ENCODE measurements around the gene NEO1. TPM values are rescaled to one million over a fixed set of nuclear protein-coding genes. Genes with fewer than 3 reads are reported as not detected.

NEO1 gene
- total RNA-seq, 2 donors from 2014 or later, result 129 to 202 TPM

DNA sequence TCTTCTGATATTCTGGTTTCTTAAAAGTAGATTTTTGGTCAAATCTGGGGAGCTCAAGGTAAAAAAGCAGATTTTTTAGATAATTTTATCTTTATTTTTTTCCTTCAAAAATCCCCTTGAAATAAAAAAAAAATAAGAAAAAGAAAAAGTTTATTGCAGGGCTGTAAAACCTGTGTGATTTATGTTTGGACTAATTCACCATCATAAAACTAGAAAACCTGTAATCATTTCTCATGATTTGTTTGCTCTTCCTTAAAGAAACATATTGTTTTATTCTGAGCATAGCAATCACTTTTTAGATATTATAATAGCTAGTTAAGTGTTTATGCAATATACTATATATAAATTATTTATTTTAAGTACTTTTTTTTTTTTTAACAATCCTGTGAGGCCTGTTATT, 68.0 kb downstream of the NEO1 start:
- ATAC-seq, result peak; percentile 85
- DNase-seq, result no peak
- intact Hi-C loops (cut with DNase I, micrococcal nuclease), result no loop called here

DNA sequence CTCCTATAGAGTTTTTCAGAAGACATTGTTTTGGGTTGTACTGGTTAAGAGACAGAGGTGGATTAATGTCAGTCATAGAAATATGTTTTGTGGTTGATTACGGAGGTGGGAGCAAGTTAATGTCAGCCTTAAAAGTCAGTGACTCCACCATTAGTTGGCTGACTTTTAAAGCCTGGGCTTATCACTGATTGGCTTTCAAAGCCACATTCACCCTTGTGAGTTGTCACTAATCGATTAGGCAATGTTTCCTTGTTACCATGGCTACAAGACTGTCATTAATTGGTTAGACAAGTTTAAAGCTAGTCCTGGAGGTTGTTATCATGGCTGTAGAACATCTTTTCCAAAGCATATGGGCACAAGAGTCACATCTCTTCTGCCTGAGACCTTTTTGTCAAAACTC, 73.0 kb downstream of the NEO1 start:
- ATAC-seq, result no peak
- no peak for DNase-seq
- intact Hi-C loops (cut with DNase I, micrococcal nuclease), result no loop called here

DNA sequence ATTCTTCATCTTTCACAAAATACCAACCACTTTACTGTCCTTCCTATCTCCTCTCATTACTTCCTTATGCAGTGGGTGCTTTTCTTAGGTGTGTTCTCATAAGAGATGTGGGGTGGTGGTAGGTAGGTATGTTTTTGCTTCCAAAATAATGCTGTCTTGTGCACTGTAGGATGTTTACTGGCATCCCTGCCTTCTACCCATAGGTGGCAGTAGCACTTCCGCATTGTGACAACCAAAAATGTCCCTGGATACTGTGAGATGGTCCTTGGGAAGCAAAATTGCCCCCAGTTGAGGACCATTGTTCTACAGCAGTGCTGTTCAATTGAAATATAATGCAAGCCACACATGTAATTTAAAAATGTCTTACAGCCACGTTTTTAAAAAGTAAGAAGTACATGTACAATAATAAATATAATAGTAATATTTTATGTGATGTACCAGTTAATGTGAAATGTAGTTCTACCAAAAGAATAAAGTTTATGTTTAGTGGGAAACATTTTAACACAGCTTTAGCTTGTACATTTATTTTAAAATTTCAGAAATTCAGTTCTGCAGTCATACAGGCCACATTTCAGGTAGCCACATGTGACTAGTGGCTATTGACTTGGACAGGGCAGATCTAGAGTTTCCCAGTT, 75.2 kb downstream of the NEO1 start:
- peak; percentile 68 for ATAC-seq
- intact Hi-C loops (cut with DNase I, micrococcal nuclease), result no loop called here
- no peak for DNase-seq

DNA sequence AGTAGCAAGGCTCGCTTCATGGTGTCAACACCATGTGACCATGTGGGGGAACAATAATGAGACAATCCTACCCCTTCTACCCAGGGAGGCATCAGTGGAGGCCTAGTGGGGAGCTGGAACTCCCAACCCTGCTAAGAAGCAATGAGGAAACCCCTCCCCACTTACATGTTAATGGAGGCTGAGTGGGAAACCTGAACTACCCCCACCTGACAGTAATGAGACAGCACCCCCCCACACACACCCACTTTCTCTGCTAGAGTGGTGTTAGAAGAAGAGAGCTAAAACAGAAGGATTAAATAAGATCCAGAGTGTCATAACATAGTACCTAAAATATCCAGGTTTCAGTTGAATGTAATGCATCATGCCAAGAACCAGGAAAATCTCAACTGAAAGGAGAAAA, 78.6 kb downstream of the NEO1 start:
- intact Hi-C loops (cut with DNase I, micrococcal nuclease), result no loop called here
- ATAC-seq (no peak), DNase-seq (no peak)

DNA sequence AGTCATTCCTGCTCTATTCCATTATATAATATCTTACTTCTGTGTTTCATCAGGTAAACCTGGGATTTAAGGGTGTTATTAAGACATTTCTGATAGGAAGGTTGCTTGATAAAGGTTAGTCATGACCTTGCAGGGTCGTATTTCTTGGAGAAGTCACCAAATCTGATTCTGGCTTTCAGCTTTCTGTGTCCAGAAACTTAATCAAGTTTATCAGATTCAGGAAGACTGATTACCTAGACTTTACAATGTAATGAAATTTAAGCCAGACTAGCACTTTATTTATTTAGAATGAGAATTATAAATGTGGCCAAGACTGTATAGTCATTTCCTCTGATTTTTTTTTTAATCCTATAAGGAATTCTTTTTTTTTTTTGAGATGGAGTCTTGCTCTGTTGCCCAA, 81.9 kb downstream of the NEO1 start:
- intact Hi-C loops (cut with DNase I, micrococcal nuclease), result no loop called here
- DNase-seq, result no peak
- no peak for ATAC-seq

DNA sequence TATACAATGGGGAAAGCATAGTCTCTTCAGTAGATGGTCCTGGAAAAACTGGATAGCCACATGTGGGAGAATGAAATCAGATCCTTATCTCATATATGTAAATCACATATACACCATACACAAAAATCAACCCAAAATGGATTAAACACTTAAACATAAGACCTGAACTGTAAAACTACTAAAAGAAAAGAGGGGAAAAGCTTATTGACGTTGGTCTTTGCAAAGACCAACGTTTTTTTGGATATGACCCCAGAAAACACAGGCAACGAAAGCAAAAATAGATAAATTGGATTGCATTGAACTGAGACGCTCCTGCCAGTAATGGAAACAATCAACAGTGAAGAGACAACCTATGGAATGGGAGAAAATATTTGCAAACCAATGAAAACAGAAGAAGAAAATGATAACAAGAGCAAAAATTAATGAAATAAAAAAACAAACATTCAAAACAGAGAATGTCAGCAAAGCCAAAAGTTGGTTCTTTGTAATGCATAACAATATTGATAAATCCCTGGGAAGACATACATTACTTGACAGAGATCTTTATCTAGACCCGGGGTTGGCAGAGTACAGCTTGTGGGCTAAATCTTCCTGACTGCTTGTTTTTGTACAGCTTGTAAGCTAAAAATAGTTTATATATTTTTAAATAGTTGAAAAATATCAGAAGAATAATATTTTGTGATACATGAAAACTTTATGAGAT, 86.9 kb downstream of the NEO1 start:
- intact Hi-C loops (cut with DNase I, micrococcal nuclease), result no loop called here
- no peak for ATAC-seq

DNA sequence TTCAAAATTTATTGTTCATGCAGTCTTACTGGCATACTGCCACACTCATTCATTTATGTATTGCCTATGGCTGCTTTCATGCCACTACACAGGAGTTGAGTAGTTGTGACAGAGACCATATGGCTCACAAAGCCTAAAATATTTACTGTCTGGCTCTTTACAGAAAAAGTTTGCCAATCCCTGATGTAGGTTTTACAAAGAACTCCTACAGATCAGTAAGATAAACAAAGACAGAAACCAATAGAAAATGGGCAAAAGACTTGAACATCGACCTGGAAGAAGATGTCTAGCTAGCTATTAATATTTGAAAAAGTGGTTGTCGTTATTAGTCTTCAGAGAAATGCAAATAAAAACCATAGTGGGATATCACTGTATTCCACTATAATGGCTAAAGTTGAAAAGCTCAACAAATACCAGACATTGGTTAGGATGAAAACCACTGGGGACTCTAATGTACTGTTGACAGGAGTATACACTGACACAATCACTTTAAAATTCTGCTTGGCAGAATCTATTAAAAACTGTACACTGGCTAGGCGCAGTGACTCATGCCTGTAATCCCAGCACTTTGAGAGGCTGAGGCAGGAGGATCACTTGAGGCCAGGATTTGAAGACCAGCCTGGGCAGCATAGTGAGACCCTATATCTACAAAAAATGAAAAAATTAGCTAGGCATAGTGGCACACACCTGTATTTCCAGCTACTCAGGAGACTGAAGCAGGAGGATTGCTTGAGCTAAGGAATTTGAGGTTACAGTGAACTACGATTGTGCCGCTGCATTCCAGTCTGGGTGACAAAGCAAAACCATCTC, 87.7 kb downstream of the NEO1 start:
- ATAC-seq (no peak), DNase-seq (no peak)
- intact Hi-C loops (cut with DNase I, micrococcal nuclease), result no loop called here

More for the DNA sequence above, 86.9 kb downstream of the NEO1 start:
- no peak for DNase-seq

DNA sequence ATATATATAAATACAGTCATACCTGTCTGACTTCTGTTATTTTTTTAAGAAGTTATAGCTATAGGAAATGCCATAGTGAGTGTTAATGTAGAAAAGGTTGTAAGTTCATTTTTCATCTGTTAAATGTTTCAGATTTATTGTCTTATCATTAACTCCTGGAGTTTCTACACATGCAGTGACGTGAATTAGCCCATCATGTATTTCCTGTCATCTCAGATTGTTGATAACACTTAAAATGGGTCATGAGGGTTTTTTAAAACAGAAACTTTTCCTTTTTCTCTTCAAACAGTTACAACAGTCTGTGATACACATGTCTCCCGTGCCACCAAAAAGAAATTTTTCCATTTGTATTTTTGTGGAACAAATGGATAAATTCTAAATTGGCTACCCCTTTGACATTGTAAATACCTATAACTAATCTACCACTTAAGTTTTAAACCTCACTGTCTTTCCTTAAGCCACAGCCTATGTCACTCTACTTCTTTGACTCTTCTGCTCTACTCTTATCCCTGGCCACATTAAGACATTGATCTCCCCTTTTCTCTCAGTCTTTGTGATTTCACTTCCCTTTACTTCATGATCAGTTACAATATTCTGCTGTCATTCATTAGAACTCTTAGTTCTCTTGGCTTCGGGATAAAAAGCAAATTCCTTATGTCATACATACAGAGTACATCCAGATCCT, 89.1 kb downstream of the NEO1 start:
- no peak for DNase-seq

DNA sequence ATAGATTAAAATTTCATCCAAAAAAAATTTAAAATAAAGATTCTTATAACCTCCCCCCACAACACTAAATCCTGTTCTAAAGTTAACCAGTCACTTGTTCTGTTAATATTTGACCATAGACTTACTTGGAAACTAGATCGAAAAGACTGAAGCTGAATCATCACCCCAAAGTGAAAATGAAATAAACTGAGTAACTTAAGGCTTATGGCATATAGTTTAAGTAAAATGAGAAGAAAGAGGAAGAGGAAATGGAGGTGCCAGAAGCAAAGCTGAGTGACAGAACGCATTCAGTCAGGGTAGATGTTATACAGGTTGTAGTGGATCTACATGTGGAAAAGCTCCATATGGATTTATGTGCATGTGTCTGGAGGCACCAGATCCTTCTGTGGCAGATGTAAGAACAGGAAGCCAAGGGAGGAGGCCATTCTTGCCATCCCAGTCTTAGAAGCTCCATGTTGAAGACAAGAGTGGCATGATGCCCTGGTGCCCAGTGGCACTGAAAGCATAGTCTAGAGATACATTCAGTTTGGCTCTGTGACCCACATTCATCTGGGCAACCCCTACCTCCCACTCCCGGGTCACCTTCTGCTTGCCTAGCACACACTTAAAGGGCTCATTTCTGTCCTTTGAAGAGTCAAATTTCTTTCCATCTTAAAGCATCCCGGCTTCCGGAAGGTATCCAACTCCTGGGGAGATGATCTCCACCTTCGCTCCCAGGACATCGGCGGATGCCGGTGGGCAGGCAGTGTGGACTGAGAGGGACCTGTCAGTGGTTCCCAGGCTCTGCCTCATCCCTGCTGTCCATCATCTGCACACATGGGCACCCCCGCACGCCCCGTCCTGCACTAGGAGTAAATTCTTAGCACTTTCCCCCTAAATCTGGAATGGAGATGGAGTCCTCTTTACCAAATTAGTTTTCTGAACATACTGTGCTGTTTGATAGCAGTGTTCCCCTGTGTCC, 90.8 kb downstream of the NEO1 start:
- ATAC-seq, result peak; percentile 46

More for the DNA sequence above, 89.1 kb downstream of the NEO1 start:
- no peak for ATAC-seq
- intact Hi-C loops (cut with DNase I, micrococcal nuclease), result no loop called here

DNA sequence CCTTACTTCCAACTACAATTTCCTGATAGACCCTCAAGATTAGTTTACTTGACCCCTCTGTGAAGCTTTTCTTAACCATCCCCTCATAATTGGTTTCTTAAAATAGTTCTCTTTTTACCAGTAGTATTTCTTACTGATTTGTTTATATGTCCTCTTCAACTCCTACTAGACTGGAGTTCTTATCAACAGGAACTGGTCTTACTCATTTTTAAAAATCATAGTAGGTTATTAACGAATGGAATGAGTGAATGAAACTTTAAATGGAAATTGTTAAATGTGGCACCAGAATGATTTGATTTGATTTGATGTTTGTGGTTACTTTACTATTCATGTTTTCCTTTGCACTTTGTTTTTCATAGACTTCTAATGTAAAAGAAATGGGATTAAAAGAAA, 91.5 kb downstream of the NEO1 start:
- intact Hi-C loops (cut with DNase I, micrococcal nuclease), result no loop called here

More for the DNA sequence above, 90.8 kb downstream of the NEO1 start:
- DNase-seq, result no peak
- intact Hi-C loops (cut with DNase I, micrococcal nuclease), result no loop called here

DNA sequence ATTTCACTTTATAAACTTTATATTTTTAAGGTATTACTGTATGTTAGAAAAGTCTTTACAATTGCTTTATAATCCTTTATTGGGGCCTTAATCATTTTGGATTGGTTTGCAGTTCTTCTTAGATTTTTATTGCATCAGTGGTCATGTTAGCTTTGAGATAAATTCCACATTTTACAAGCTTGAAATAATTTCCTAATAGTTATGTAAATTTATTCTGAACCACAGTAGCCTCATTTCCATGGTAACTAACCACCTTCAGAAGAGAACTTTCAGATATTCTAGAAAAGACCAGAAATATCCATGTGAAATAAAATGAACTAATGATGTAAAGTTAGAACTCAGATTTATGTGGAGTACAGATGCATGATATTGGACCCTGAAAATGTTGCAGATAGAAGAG, 94.2 kb downstream of the NEO1 start:
- DNase-seq, result no peak
- no peak for ATAC-seq
- intact Hi-C loops (cut with DNase I, micrococcal nuclease), result no loop called here

More for the DNA sequence above, 91.5 kb downstream of the NEO1 start:
- ATAC-seq (no peak), DNase-seq (no peak)

DNA sequence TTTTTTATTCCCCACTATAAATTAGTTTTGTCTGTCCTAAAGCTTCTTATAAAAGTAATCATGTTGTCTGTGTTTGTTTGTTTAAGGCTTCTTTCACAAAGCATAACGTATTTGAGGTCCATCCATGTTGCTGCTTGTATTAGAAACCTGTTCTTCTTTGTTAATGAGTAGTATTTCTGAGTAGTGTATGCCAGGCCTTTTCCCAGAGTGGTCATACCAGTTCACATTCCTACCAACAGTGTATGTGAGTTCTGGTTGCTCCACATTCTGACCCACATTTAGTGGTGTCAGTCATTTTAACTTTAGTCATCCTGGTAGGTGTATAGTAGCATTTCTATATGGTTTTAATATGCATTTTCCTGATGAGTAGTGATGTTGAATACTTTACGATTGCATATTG, 98.6 kb downstream of the NEO1 start:
- intact Hi-C loops (cut with DNase I, micrococcal nuclease), result no loop called here
- ATAC-seq, result no peak
- DNase-seq, result no peak

DNA sequence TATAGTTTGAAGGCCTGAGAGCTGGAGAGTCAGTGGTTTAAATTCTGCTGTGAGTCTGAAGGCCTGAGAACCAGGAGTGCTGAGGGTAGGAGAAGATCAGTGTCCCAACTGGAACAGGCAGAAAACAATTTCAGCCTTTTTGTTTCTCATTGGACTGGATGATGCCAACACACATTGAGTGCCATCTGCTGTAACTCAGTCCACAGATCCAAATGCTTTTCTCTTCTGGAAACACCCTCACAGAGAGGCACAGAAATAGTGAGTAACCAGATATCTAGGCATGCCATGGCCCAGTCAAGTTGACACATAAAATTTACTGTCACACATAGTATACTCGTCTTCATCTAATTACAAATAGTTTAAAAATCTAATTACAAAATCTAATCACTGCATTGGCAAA, 100.8 kb downstream of the NEO1 start:
- ATAC-seq, result no peak
- intact Hi-C loops (cut with DNase I, micrococcal nuclease), result no loop called here

DNA sequence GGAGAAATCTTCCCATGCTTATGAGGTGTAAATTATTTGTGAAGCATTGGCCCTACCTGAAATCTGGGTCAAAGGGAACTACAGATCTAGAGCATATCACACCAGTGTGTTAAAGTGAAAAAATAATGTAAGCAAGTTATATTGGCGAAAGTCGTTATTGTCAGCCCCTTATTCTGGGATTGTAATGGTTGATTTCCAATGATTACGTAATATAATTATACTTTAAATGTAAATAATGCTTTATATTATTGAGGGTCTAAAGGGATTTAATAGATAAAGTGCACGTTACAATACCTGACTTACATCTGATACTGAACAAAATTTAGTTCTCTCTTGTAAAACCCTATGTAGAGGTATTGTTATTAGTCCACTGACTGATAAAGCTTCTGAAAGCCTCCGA, 101.2 kb downstream of the NEO1 start:
- intact Hi-C loops (cut with DNase I, micrococcal nuclease), result no loop called here
- no peak for DNase-seq

More for the DNA sequence above, 100.8 kb downstream of the NEO1 start:
- DNase-seq, result no peak

DNA sequence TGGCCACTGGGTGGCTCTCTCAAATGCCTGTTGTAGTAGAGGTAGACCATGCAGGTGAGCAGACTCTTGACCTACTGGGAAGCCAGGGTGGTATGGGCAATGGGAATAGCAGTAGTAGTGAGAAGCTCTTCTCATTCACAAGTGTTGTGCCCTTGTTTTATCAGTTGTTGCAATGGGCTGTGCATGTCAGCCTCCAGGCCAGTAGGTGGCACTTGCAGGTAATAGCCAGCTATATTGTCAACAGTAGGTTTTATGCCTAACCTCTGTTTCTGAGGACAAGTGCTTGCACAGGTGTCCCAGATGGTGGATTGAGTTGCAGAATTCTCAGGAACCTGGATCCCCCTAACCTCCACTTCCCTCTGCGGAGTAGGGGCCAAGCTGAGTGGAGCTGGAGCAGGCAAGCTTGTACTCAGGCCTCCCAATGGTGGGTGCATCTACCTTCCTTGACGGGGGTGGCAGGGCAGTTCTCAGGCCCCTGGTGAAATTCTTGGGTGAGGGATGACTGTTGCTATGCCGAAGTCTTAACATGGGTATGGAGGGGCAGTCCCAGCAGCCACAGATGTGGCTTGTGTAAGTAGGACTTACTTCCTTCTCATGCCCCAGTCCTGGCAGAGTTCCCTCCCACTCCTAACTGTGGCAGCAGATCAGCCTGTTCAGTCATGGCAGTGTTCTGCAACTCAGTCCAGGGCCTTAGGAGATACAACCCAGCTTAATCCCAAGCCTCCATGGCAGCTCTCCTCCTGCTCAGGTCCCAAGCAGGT, 104.3 kb downstream of the NEO1 start:
- intact Hi-C loops (cut with DNase I, micrococcal nuclease), result no loop called here

More for the DNA sequence above, 101.2 kb downstream of the NEO1 start:
- no peak for ATAC-seq

DNA sequence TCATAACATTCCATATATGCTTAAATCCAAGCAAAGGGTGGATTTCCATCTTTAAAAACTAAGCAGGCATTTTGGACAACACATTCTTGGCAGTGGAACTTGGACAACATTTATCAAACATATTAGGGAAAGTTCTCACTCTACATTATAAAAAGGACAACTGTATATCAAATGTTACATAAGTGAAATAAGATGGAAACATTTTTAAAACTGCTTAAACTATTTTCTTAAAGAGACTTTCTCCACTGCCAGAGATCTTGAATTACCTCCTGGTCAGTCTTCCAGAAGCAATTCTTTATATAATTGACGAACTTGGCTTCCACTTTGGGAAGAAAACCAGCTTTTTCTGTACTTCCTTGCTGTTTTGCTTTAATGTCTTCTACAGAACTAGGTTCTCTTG, 109.3 kb downstream of the NEO1 start:
- no peak for ATAC-seq
- intact Hi-C loops (cut with DNase I, micrococcal nuclease), result no loop called here
- DNase-seq, result no peak

More for the DNA sequence above, 104.3 kb downstream of the NEO1 start:
- ATAC-seq (peak; percentile 27), DNase-seq (no peak)

DNA sequence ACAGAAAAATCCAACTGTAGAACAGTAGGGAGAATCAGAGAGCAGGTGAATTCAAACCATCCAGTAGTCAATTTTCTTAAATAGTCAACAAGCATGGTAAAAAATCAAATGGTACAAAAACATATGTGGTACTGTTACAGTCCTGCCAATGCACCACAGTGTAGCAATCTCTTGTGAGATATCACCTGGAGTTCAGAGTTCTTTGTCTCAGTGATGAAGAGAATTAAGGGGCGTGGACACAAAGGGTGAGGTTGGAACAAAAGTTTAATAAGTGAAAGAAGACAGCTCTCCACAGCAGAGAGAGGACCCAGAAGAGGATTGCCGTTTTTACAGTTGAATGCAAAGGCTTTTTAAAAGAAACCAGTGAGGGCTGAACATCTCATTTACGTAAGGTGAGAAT, 113.2 kb downstream of the NEO1 start:
- ATAC-seq, result peak; percentile 57

DNA sequence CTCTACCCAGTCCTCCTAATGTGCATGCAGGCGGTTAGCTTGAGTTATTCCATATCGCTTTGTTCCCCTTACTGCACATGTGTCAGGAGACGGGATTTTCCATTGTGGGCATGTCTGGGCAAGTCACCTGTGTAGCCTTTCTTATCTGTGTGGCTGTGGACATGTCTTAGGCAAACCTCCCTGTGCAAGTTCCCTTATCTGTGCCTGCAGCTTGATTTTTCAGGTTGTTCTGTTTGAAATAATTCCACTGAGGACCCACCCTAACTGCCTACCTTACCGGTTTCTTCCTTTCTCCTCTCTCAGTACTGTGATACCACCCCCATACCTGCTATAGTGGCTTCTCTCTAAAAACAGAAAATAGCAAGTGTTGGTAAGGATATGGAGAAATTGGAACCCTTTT, 113.6 kb downstream of the NEO1 start:
- DNase-seq (no peak), ATAC-seq (no peak)
- intact Hi-C loops (cut with DNase I, micrococcal nuclease), result no loop called here

More for the DNA sequence above, 113.2 kb downstream of the NEO1 start:
- intact Hi-C loops (cut with DNase I, micrococcal nuclease), result no loop called here
- DNase-seq, result no peak
